Lung (tissue), 12 donors: Measurements from ENCODE around the gene ZNF155. TPM values are rescaled to one million over a fixed set of nuclear protein-coding genes. Genes with fewer than 3 reads are reported as not detected.
A peak's percentile ranks its signal among the peaks of the same experiment; 100 is the strongest.

ENCODE experiments used
- ATAC-seq: fragments of 200-7000 bp; cut with Tn5 transposase; one replicate; pipeline ENCODE4 v1.9.1; 2020; ENCODE audit warnings: moderate number of reproducible peaks; ENCODE audit not compliant: insufficient read depth, low FRiP score
- DNase-seq, 3 donors: peaks; one replicate each; pipeline ENCODE4 v3.0.0-alpha.2; 2013 to 2017
- H3K27ac ChIP-seq, 2 donors: one replicate each; pipeline ENCODE4 v1.5.1; 2013; ENCODE audit warnings: mild to moderate bottlenecking in 2 of 2, moderate library complexity in 2 of 2, control low read depth in 1 of 2, inconsistent platforms in 1 of 2, low read depth in 1 of 2, low read length in 1 of 2
- H3K27me3 ChIP-seq, 3 donors: one replicate each; pipeline ENCODE4 v1.5.1; 2013; ENCODE audit warnings: low read length in 2 of 3; ENCODE audit not compliant: control insufficient read depth in 3 of 3, insufficient read depth in 3 of 3
- H3K36me3 ChIP-seq, 4 donors: one replicate each; pipeline ENCODE4 v1.5.1; 2013; ENCODE audit warnings: low read length in 4 of 4, mild to moderate bottlenecking in 1 of 4, moderate library complexity in 1 of 4; ENCODE audit not compliant: control insufficient read depth in 4 of 4, insufficient read depth in 4 of 4
- H3K4me1 ChIP-seq, 5 donors: one replicate each; pipeline ENCODE4 v1.5.1; 2013; ENCODE audit warnings: low read length in 5 of 5, mild to moderate bottlenecking in 2 of 5, moderate library complexity in 1 of 5; ENCODE audit not compliant: control insufficient read depth in 5 of 5, insufficient read depth in 5 of 5
- H3K4me3 ChIP-seq: one replicate; pipeline ENCODE4 v1.5.1; 2013; ENCODE audit warnings: mild to moderate bottlenecking, control low read depth, moderate library complexity
- H3K9ac ChIP-seq, 2 donors: one replicate each; pipeline ENCODE4 v1.5.1; 2013; ENCODE audit warnings: low read length in 2 of 2, control low read depth in 1 of 2; ENCODE audit not compliant: insufficient read depth in 1 of 2
- H3K9me3 ChIP-seq, 4 donors: one replicate each; pipeline ENCODE4 v1.5.1; 2013; ENCODE audit warnings: low read length in 3 of 4, mild to moderate bottlenecking in 1 of 4, moderate library complexity in 1 of 4; ENCODE audit not compliant: control insufficient read depth in 4 of 4, insufficient read depth in 3 of 4
- CTCF ChIP-seq: IDR thresholded peaks from 2 replicates; pipeline ENCODE4 v1.5.1; 2012; ENCODE audit warnings: mild to moderate bottlenecking; ENCODE audit errors: control extremely low read depth, extremely low read depth
- WGBS, 2 donors: extraction: QIAGEN DNeasy Blood & Tissue Kit; methylation state at CpG; one replicate each; pipeline ENCODE4 v1.1.7; 2013; 5-methylcytosine and 5-hydroxymethylcytosine counted together
- polyA plus RNA-seq, 2 donors: library from polyadenylated mRNA; stranded (reverse); fragments of 200-250 nt; gene quantifications; one replicate each; pipeline ENCODE4 v1.2.1, GENCODE V29; 2013
- total RNA-seq, 2 donors: library from RNA; depleted of rRNA in 1 of 2; stranded (reverse); fragments of >200 nt in 1 of 2; gene quantifications; one replicate each; pipeline ENCODE4 v1.2.1, GENCODE V29; 2014 to 2021
- donor health status: control.
- donor health status: control.
- donor health status: Bipolar disorder and iron deficiency.
- donor health status: healthy.
- donor health status: DM: yes; HTN: yes; CAD: no.

The ZNF155 gene
- total and polyA plus RNA-seq, 4 donors, result 4.4 to 7.8 (median 4.7) TPM

GRCh38 chr19:44024900-44025216 is 40.9 kb downstream of the ZNF155 start:
- Histone ChIP-seq H3K9me3 (peaks cover 3 to 21% (median 14%) of the 10 kb centered on the region in 4 donors), H3K27ac (no peak overlapping the region), H3K27me3 (no peaks in the 10 kb centered on the region), H3K4me3 (peak overlapping the region; percentile 80), H3K4me1 (peaks cover 0 to 8% (median 0%) of the 10 kb centered on the region in 5 donors), H3K36me3 (peaks cover 12 to 32% (median 28%) of the 10 kb centered on the region in 4 donors), H3K9ac (peak overlapping the region; percentile 79 to 92)
- DNase-seq (no peak), ATAC-seq (no peak)
- WGBS, 2 donors, result 48 to 49% methylated on average over 4 of the region's 4 CpGs
- no peak for TF ChIP-seq CTCF

GRCh38 chr19:44025217-44025936 is 41.4 kb downstream of the ZNF155 start, which contains the start of gene ZNF222:
Gene ZNF222, plus strand, starts transcription at chr19:44025379. Its CDS starts 58 bp downstream, at chr19:44025437.
- Histone ChIP-seq H3K4me1 (peaks cover 0 to 8% (median 0%) of the 10 kb centered on the region in 5 donors), H3K9ac (peak within 1 kb of the TSS; percentile 79 to 92), H3K9me3 (peaks cover 7 to 24% (median 15%) of the 10 kb centered on the region in 4 donors), H3K36me3 (peaks cover 12 to 37% (median 32%) of the 10 kb centered on the region in 4 donors), H3K27me3 (no peaks in the 10 kb centered on the region), H3K4me3 (peak within 1 kb of the TSS; percentile 80), H3K27ac (peak within 1 kb of the TSS; percentile 29 to 54)
- DNase-seq (peak; percentile 91 to 96 (median 96)), ATAC-seq (peak; percentile 95)
- TF ChIP-seq CTCF, result no peak
- WGBS, 2 donors, result 4% methylated on average over 33 to 37 of the region's 37 CpGs

- 96 to 98% methylated on average over 6 of the region's 6 CpGs for WGBS, 2 donors
- TF ChIP-seq CTCF, result no peak
Measured at GRCh38 chr19:44026622-44027021, 42.6 kb downstream of the ZNF155 start.

More at GRCh38 chr19:44026622-44027021, 42.6 kb downstream of the ZNF155 start:
- Histone ChIP-seq H3K9ac (no peak overlapping the region), H3K27ac (no peak overlapping the region), H3K4me3 (no peak overlapping the region), H3K27me3 (no peaks in the 10 kb centered on the region), H3K36me3 (peaks cover 17 to 48% (median 42%) of the 10 kb centered on the region in 4 donors), H3K9me3 (peaks cover 14 to 30% (median 20%) of the 10 kb centered on the region in 4 donors), H3K4me1 (peaks cover 0 to 8% (median 0%) of the 10 kb centered on the region in 5 donors)
- ATAC-seq (no peak), DNase-seq (no peak)
